ENCODE results near the gene EXOC4.

GRCh38 chr7:133513608-133514007, 260.7 kb downstream of the EXOC4 start:
- no peak for TF ChIP-seq CTCF (IDR thresholded peaks at IDR 0.05)
- TF ChIP-seq EP300 (IDR thresholded peaks at IDR 0.05): no peak
- no peak for TF ChIP-seq POLR2A (IDR thresholded peaks at IDR 0.05; ENCODE audit: low read depth)
